GM21529 (cell line): ENCODE results near the gene TMPRSS15.

Source experiments
- ATAC-seq: cut with Tn5 transposase; IDR thresholded peaks from one replicate; pipeline ENCODE4 v1.9.1; 2021; ENCODE audit not compliant: unreplicated experiment

Gene TMPRSS15

GRCh38 chr21:18248171-18248570 is 155.4 kb downstream of the TMPRSS15 start:
- no peak for ATAC-seq

DNA sequence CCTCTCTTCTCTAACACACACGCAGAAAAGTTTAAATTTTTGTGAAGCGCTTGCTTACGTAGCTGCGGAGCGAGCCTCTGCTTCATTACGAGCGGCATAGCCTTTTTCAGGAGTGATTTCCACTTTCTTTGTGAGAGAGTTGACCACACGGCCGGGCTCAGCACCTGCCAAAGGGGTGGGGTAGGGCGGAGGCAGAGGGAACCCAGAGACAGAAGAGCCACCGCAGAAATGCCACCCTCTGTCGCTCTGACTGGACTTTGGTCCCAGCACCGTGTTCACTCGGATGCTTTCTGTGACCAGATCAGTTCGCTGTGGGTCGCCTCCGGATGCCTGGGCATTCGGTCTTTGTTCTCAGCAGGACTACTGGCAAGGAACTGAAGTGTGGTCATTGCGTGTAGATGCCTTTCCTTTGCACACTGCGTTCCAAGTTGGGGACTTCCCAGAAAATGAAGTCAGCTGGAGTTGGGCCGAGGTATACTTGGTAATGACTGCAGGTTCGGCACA is 158.1 kb downstream of the TMPRSS15 start:
- ATAC-seq: no peak

GRCh38 chr21:18244671-18245463 is 158.7 kb downstream of the TMPRSS15 start, which contains the start of gene CHODL:
Gene CHODL (plus strand): TSS chr21:18244833. CDS start chr21:18245224, 391 bp downstream.
- no peak for ATAC-seq

DNA sequence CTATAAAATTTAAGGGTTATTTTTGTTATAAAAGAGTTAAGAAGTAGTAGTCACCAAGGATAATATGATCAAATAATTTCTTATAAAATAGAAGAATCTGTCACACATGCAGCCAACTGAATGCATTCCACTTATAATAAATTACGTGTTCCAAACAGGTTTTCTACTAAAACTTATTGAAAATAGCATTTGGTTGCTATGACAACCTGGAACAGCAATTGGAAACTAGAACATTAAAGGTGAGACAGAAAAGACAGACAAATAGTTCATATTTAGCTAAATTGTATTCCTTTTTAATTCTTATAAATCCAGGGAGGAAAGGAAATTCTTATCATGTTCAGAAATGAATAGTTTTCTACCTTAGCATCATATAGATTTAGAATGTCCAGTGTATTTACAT is 168.0 kb downstream of the TMPRSS15 start:
- no peak for ATAC-seq

- no peak for ATAC-seq
These were observed 175.4 kb downstream of the TMPRSS15 start for GRCh38 chr21:18228060-18228739.

- no peak for ATAC-seq
These were observed 181.2 kb downstream of the TMPRSS15 start for GRCh38 chr21:18222346-18222745.

DNA sequence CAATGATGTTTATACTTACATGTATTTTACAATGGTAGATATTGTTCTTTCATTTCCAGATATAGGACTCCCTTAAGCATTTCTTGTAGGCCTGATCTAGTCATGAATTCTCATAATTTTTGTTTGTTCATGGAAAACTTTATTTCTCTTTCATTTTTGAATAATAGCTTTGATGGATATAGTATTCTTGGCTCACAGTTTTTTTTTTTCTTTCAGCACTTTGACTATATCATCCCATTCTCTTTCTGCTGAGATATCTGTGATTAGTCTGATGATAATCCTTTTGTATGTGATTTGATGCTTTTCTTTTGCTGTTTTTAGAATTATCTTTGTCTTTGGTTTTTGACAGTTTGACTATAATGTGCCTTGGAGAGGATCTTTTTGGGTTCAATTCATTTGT is 183.1 kb downstream of the TMPRSS15 start:
- no peak for ATAC-seq
